Esophagus squamous epithelium (tissue), 5 donors: ENCODE data around the gene BOLL. TPM values are rescaled to one million over a fixed set of nuclear protein-coding genes. Genes with fewer than 3 reads are reported as not detected.
"Not testable (repeated sequence)": the region's sequence is repeated elsewhere in the genome, so short reads cannot be mapped to it uniquely, and the experiment has no call there.

Experiments
- DNase-seq: peaks from one replicate; lab custom pipeline; 2025; lab: John Stamatoyannopoulos, UW
- H3K27ac ChIP-seq, 4 donors: fragments of 200-600 bp; sonication (generic); one replicate each; pipeline ENCODE4 v1.5.1; 2016 to 2019; ENCODE audit warnings: mild to moderate bottlenecking in 1 of 4
- H3K27me3 ChIP-seq, 4 donors: fragments of 200-600 bp; sonication (generic); 1 replicate in 3 of 4; 2 replicates in 1 of 4; pipeline versions ENCODE4 v1.5.1 to v1.6.0; 2017 to 2021; ENCODE audit warnings: antibody characterized with exemption in 1 of 4
- H3K36me3 ChIP-seq, 3 donors: fragments of 200-600 bp; sonication (generic); one replicate each; pipeline ENCODE4 v1.5.1; 2016 to 2019
- H3K4me1 ChIP-seq, 3 donors: fragments of 200-600 bp; sonication (generic); one replicate each; pipeline ENCODE4 v1.5.1; 2017 to 2019
- H3K4me3 ChIP-seq, 4 donors: fragments of 200-600 bp; sonication (generic); 1 replicate in 3 of 4; 2 replicates in 1 of 4; pipeline ENCODE4 v1.5.1; 2016 to 2019; ENCODE audit warnings: mild to moderate bottlenecking in 2 of 4, moderate library complexity in 1 of 4
- H3K9me3 ChIP-seq, 3 donors: fragments of 200-600 bp; sonication (generic); one replicate each; pipeline ENCODE4 v1.5.1; 2016 to 2019
- POLR2A ChIP-seq, 4 donors: fragments of 450-650 bp; IDR thresholded peaks; one replicate each; pipeline ENCODE4 v1.6.1; 2017; ENCODE audit warnings: antibody characterized with exemption in 4 of 4, mild to moderate bottlenecking in 4 of 4, moderate library complexity in 3 of 4
- WGBS, 2 donors: methylation state at CpG; one replicate each; pipeline ENCODE4 v1.1.5; 2018; 5-methylcytosine and 5-hydroxymethylcytosine counted together
- intact Hi-C: fragments of 100-400 bp; cut with DNase I; formaldehyde crosslinking; loops from one replicate; pipeline ENCODE4 v1.15.0; 2022
- total RNA-seq, 4 donors: library from RNA; depleted of rRNA; stranded (reverse); fragments of >200 nt; gene quantifications; one replicate each; pipeline ENCODE4 v1.1.0, GENCODE V29; 2016
- TF ChIP-seq, protein P1 (sequence below), 6 experiments: fragments of 450-650 bp in 4 of 6; fragments of 200-600 bp in 2 of 6; sonication (generic) in 2 of 6; IDR thresholded peaks; one replicate each; pipeline ENCODE4 v1.5.1; 2016 to 2019; ENCODE audit warnings: antibody characterized with exemption in 6 of 6, mild to moderate bottlenecking in 4 of 6, moderate library complexity in 4 of 6
- donor health status: DM: yes; HTN: yes; CAD: no.

BOLL gene, protein sequence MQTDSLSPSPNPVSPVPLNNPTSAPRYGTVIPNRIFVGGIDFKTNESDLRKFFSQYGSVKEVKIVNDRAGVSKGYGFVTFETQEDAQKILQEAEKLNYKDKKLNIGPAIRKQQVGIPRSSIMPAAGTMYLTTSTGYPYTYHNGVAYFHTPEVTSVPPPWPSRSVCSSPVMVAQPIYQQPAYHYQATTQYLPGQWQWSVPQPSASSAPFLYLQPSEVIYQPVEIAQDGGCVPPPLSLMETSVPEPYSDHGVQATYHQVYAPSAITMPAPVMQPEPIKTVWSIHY
- total RNA-seq: not detected

DNA sequence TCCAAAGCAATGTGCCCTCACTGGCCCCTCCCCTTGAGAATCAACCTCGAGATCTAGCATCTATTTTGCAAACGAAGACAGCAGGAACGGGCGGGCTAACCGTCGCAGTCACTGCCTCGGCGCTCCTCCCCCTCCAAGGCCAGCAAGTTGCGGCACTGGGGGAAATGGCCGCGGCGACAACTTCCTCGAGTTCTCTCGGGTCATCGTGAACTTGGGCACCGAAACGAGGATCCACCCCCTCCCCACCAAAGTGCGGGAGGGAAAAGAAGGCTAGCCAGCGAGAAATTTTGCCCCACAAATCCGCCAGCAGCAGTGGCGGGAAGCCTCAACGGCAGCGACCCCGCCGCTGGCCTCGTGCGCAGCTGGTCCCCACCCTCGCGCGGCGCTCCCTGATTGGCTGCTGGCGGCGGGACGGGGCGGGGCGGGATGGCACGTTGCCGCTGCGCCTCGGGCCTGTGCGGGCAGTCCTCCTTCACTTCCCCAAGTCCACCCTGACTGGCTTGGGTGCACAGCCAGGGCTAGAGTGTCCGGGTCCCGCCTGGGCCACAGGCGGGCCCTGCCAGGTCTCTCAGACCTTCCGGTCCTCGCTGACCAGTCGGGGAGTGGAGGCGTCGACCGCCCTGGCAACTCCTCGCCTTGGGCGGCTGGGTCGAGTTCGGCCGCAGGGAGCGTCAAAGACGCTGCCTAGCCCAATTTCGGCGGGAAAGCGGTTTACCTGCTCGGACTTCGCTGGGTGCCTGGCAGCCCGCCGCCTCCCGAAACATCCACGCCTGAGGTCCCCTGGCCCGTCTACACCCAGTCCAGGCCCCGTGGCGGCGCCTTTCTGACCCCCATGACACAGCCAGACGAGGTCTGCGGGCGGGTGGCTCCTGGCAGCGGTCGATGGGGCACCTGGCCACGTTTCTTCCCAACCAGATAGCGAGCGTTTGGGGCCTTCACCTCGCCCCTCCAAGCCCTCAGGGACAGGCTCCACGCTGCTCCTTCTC is at the start of gene BOLL:
BOLL (minus strand) TSS at position 364 of the 986 bp plus-strand sequence. CDS start 3,469 bp downstream, outside the sequence.
- WGBS, 2 donors: 88 to 94% methylated on average over 16 to 50 of the region's 80 CpGs
- no peaks in the 10 kb centered on the region for H3K36me3 ChIP-seq
- H3K27ac ChIP-seq: no peak within 1 kb of the TSS
- H3K4me3 ChIP-seq: peak within 1 kb of the TSS in 3 of 4 donors; percentile 27 to 63 (median 42)
- no peaks in the 10 kb centered on the region for H3K9me3 ChIP-seq
- peaks cover 7 to 46% (median 10%) of the 10 kb centered on the region in 4 donors for H3K27me3 ChIP-seq
- intact Hi-C loops: no loop called here
- H3K4me1 ChIP-seq: peaks cover 10 to 14% (median 11%) of the 10 kb centered on the region in 3 donors
- no peak for DNase-seq
- TF ChIP-seq POLR2A (IDR thresholded peaks at IDR 0.05): no peak
- TF ChIP-seq, protein P1, sequence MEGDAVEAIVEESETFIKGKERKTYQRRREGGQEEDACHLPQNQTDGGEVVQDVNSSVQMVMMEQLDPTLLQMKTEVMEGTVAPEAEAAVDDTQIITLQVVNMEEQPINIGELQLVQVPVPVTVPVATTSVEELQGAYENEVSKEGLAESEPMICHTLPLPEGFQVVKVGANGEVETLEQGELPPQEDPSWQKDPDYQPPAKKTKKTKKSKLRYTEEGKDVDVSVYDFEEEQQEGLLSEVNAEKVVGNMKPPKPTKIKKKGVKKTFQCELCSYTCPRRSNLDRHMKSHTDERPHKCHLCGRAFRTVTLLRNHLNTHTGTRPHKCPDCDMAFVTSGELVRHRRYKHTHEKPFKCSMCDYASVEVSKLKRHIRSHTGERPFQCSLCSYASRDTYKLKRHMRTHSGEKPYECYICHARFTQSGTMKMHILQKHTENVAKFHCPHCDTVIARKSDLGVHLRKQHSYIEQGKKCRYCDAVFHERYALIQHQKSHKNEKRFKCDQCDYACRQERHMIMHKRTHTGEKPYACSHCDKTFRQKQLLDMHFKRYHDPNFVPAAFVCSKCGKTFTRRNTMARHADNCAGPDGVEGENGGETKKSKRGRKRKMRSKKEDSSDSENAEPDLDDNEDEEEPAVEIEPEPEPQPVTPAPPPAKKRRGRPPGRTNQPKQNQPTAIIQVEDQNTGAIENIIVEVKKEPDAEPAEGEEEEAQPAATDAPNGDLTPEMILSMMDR (IDR thresholded peaks at IDR 0.05): no peak

DNA sequence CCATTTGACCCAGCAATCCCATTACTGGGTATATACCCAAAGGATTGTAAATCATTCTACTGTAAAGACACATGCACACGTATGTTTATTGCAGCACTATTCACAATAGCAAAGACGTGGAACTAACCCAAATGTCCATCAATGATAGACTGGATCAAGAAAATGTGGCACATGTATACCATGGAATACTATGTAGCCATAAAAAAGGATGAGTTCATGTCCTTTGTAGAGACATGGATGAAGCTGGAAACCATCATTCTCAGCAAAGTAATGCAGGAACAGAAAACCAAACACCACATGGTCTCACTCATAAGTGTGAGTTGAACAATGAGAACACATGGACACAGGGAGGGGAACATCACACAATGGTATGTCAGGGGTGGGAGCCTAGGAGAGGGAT is 49.7 kb upstream of the BOLL start:
- 78 to 83% methylated on average over 2 of the region's 2 CpGs for WGBS, 2 donors
- H3K27me3 ChIP-seq, DNase-seq: not testable (repeated sequence)

DNA sequence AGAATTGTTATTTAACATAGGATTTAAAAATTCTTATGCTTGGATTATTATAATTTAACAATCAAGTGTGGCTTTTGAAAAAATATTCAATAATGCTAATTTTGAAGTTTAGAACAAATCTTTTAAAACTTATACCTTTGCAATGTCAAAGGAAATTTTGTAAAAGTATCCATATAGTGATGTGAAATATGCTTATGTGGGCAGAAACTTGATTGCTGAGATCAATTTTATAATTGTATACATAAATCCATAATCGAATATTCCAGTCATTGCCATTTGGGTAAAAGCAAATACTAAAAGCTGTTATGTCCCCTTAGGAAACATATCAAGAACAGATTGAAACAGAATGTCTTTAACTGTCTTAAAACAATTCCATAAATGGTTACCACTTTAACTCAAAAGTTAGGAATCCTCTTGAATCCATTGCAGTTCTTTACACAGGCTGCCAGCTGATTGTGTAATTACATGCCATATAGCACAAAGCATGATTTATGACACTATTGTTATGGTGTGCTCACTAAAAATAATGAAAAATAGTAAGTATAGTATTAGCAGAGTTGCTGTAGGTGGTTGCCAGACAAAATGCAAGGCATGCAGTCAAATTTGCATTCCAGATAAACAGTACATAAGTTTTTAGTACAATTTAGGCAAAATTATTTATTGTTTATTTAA is 43.5 kb upstream of the BOLL start:
- Histone ChIP-seq H3K27me3 (no peaks in the 10 kb centered on the region), H3K4me1 (peaks cover 0 to 8% (median 3%) of the 10 kb centered on the region in 3 donors), H3K27ac (no peak overlapping the region), H3K9me3 (no peaks in the 10 kb centered on the region), H3K36me3 (no peaks in the 10 kb centered on the region), H3K4me3 (no peak overlapping the region)
- TF ChIP-seq POLR2A (IDR thresholded peaks at IDR 0.05): no peak
- TF ChIP-seq, protein P1 (IDR thresholded peaks at IDR 0.05): no peak
- no peak for DNase-seq
- intact Hi-C loops: no loop called here
- 39 to 50% methylated on average over 1 of the region's 1 CpG for WGBS, 2 donors

More for the DNA sequence above, 49.7 kb upstream of the BOLL start:
- H3K4me3 ChIP-seq, H3K36me3 ChIP-seq, H3K27ac ChIP-seq, intact Hi-C loops, H3K4me1 ChIP-seq, H3K9me3 ChIP-seq: not testable (repeated sequence)

DNA sequence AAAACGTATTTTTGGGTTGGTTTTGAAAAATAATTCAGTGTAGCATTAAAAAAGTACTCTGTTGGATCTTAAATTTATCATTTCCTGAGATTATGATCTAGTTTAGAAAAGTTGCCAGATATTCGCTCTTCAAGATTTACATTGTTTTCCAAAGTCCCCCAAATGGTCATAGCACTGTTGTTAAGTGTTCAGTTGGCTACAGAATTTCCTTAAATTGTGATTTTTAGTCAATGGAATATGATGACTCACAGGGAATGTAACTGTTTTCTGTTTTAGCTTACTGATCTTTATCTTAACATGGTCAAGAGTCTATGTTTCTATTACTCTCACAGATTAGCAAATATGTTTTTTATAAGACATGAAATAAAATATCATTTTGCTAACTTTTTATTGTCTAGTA is 42.5 kb upstream of the BOLL start:
- H3K36me3 ChIP-seq: no peaks in the 10 kb centered on the region
- H3K4me3 ChIP-seq: no peak overlapping the region
- TF ChIP-seq POLR2A (IDR thresholded peaks at IDR 0.05): no peak
- TF ChIP-seq, protein P1 (IDR thresholded peaks at IDR 0.05): no peak
- DNase-seq: no peak
- intact Hi-C loops: no loop called here
- no peaks in the 10 kb centered on the region for H3K27me3 ChIP-seq
- H3K4me1 ChIP-seq: peaks cover 0 to 8% (median 3%) of the 10 kb centered on the region in 3 donors
- no peak overlapping the region for H3K27ac ChIP-seq
- WGBS, 2 donors: 51 to 61% methylated on average over 2 of the region's 2 CpGs
- H3K9me3 ChIP-seq: no peaks in the 10 kb centered on the region

DNA sequence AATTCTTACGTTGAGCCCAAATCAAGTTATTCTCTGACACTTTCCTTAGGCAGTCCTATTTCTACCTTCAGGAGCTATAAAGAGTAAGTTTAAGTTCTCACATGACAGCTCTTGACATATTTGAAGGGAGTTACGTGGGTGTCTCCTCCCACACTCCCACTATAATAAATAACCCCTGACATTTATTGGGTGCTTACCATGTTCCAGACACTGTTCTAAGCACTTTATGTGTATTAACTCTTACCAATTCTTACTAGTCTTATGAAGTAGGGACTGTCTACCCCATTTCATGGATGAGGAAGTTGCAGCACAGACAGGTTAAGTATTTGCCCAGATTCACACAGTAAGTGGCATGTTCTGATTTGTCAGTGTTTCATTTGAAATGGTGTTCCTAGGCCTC is 37.2 kb upstream of the BOLL start:
- Histone ChIP-seq H3K36me3 (no peaks in the 10 kb centered on the region), H3K4me3 (no peak overlapping the region), H3K4me1 (no peaks in the 10 kb centered on the region), H3K27me3 (no peaks in the 10 kb centered on the region), H3K27ac (no peak overlapping the region), H3K9me3 (no peaks in the 10 kb centered on the region)
- TF ChIP-seq, protein P1 (IDR thresholded peaks at IDR 0.05): no peak
- no peak for TF ChIP-seq POLR2A (IDR thresholded peaks at IDR 0.05)
- intact Hi-C loops: no loop called here
- WGBS, 2 donors: 73 to 82% methylated on average over 2 of the region's 2 CpGs
- no peak for DNase-seq
